Gastroesophageal sphincter (tissue), 4 donors: ENCODE measurements around the gene ZBTB7A. TPM values are rescaled to one million over a fixed set of nuclear protein-coding genes. Genes with fewer than 3 reads are reported as not detected.

ENCODE experiments used
- ATAC-seq: fragments of 150-250 bp; one replicate; pipeline ENCODE4 v1.9.1; 2016; ENCODE audit warnings: mild to moderate bottlenecking, moderate library complexity
- H3K27ac ChIP-seq, 4 donors: fragments of 200-600 bp; sonication (generic) in 3 of 4; 1 replicate in 3 of 4; 2 replicates in 1 of 4; pipeline ENCODE4 v1.5.1; 2016 to 2019
- H3K27me3 ChIP-seq: fragments of 200-600 bp; sonication (generic); one replicate; pipeline ENCODE4 v1.5.1; 2019
- H3K36me3 ChIP-seq, 2 donors: fragments of 200-600 bp; sonication (generic); one replicate each; pipeline ENCODE4 v1.5.1; 2019; ENCODE audit warnings: control low read depth in 1 of 2
- H3K4me1 ChIP-seq, 3 donors: fragments of 200-600 bp; sonication (generic); 1 replicate in 2 of 3; 2 replicates in 1 of 3; pipeline ENCODE4 v1.5.1; 2016 to 2019; ENCODE audit warnings: control low read depth in 2 of 3
- H3K4me3 ChIP-seq, 2 donors: fragments of 200-600 bp; sonication (generic); one replicate each; pipeline ENCODE4 v1.5.1; 2019; ENCODE audit warnings: mild to moderate bottlenecking in 1 of 2, moderate library complexity in 1 of 2
- H3K9me3 ChIP-seq, 3 donors: fragments of 200-600 bp; sonication (generic); one replicate each; pipeline ENCODE4 v1.5.1; 2017 to 2019; ENCODE audit warnings: control low read depth in 2 of 3
- EP300 ChIP-seq: sonication (generic); formaldehyde crosslinking; IDR thresholded peaks from one replicate; pipeline ENCODE4 v1.6.1; 2017; ENCODE audit warnings: antibody characterized with exemption, mild to moderate bottlenecking
- POLR2A ChIP-seq, 2 donors: fragments of 450-650 bp; IDR thresholded peaks; one replicate each; pipeline ENCODE4 v1.6.1; 2017; ENCODE audit warnings: antibody characterized with exemption in 2 of 2, mild to moderate bottlenecking in 2 of 2, moderate library complexity in 1 of 2
- POLR2AphosphoS5 ChIP-seq: sonication (generic); formaldehyde crosslinking; IDR thresholded peaks from one replicate; pipeline ENCODE4 v1.6.1; 2017; ENCODE audit warnings: antibody characterized with exemption
- WGBS, 2 donors: methylation state at CpG; one replicate each; pipeline ENCODE4 v1.1.5; 2018; ENCODE audit warnings: low coverage in 1 of 2; 5-methylcytosine and 5-hydroxymethylcytosine counted together
- total RNA-seq, 4 donors: library from RNA; depleted of rRNA; stranded (reverse); fragments of >200 nt; gene quantifications; one replicate each; pipeline ENCODE4 v1.1.0, GENCODE V29; 2016
- TF ChIP-seq, protein P1 (sequence below), 4 experiments: fragments of 200-600 bp in 2 of 4; fragments of 450-650 bp in 2 of 4; sonication (generic) in 1 of 4; IDR thresholded peaks; one replicate each; pipeline ENCODE4 v1.5.1; 2017 to 2019; ENCODE audit warnings: antibody characterized with exemption in 4 of 4, mild to moderate bottlenecking in 2 of 4, moderate library complexity in 2 of 4

The ZBTB7A gene
- total RNA-seq, 4 donors from 2014 or later: 65.6 to 122 (median 82.4) TPM

- peaks cover 0 to 93% of the 10 kb centered on the region in 2 donors for H3K36me3 ChIP-seq
Observed at GRCh38 chr19:4099041-4099764, 32.5 kb upstream of the ZBTB7A start.

GRCh38 chr19:4098493-4098892, 31.8 kb upstream of the ZBTB7A start:
- Histone ChIP-seq H3K36me3 (peaks cover 0 to 93% of the 10 kb centered on the region in 2 donors), H3K27ac (no peak overlapping the region), H3K4me1 (peaks cover 0 to 6% (median 0%) of the 10 kb centered on the region in 3 donors), H3K27me3 (no peaks in the 10 kb centered on the region), H3K4me3 (no peak overlapping the region), H3K9me3 (no peaks in the 10 kb centered on the region)
- 100% methylated on average over 2 of the region's 18 CpGs; no CpG with 5 or more reads in 1 of the 2 donors for WGBS, 2 donors
- ATAC-seq: no peak
- TF ChIP-seq, protein P1, sequence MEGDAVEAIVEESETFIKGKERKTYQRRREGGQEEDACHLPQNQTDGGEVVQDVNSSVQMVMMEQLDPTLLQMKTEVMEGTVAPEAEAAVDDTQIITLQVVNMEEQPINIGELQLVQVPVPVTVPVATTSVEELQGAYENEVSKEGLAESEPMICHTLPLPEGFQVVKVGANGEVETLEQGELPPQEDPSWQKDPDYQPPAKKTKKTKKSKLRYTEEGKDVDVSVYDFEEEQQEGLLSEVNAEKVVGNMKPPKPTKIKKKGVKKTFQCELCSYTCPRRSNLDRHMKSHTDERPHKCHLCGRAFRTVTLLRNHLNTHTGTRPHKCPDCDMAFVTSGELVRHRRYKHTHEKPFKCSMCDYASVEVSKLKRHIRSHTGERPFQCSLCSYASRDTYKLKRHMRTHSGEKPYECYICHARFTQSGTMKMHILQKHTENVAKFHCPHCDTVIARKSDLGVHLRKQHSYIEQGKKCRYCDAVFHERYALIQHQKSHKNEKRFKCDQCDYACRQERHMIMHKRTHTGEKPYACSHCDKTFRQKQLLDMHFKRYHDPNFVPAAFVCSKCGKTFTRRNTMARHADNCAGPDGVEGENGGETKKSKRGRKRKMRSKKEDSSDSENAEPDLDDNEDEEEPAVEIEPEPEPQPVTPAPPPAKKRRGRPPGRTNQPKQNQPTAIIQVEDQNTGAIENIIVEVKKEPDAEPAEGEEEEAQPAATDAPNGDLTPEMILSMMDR (IDR thresholded peaks at IDR 0.05): no peak
- TF ChIP-seq POLR2AphosphoS5: no peak

More at GRCh38 chr19:4099041-4099764, 32.5 kb upstream of the ZBTB7A start:
- TF ChIP-seq EP300 (no peak), POLR2A (IDR thresholded peaks at IDR 0.05) (no peak), POLR2AphosphoS5 (no peak)
- TF ChIP-seq, protein P1 (IDR thresholded peaks at IDR 0.05): no peak
- H3K9me3 ChIP-seq: no peaks in the 10 kb centered on the region
- ATAC-seq: no peak
- H3K4me1 ChIP-seq: peaks cover 0 to 6% (median 0%) of the 10 kb centered on the region in 3 donors
- no peaks in the 10 kb centered on the region for H3K27me3 ChIP-seq
- WGBS, 2 donors: 20% methylated on average over 1 of the region's 38 CpGs; no CpG with 5 or more reads in 1 of the 2 donors
- no peak overlapping the region for H3K4me3 ChIP-seq
- H3K27ac ChIP-seq: no peak overlapping the region

GRCh38 chr19:4097501-4097900, 30.8 kb upstream of the ZBTB7A start:
- WGBS, 2 donors: 58% methylated on average over 11 of the region's 11 CpGs; no CpG with 5 or more reads in 1 of the 2 donors
- peak overlapping the region in 2 of 4 donors; percentile 17 to 43 for H3K27ac ChIP-seq
- peak; percentile 35 for ATAC-seq

GRCh38 chr19:4096049-4096892, 29.6 kb upstream of the ZBTB7A start:
- no peaks in the 10 kb centered on the region for H3K9me3 ChIP-seq
- 90% methylated on average over 4 of the region's 31 CpGs; no CpG with 5 or more reads in 1 of the 2 donors for WGBS, 2 donors
- ATAC-seq: no peak
- no peaks in the 10 kb centered on the region for H3K27me3 ChIP-seq
- H3K4me1 ChIP-seq: peaks cover 0 to 6% (median 0%) of the 10 kb centered on the region in 3 donors
- TF ChIP-seq POLR2AphosphoS5 (no peak), POLR2A (IDR thresholded peaks at IDR 0.05) (no peak), EP300 (no peak)
- TF ChIP-seq, protein P1 (IDR thresholded peaks at IDR 0.05): no peak
- no peak overlapping the region for H3K4me3 ChIP-seq
- peaks cover 0 to 93% of the 10 kb centered on the region in 2 donors for H3K36me3 ChIP-seq
- no peak overlapping the region for H3K27ac ChIP-seq

More at GRCh38 chr19:4097501-4097900, 30.8 kb upstream of the ZBTB7A start:
- Histone ChIP-seq H3K36me3 (peaks cover 0 to 93% of the 10 kb centered on the region in 2 donors), H3K4me3 (no peak overlapping the region), H3K9me3 (no peaks in the 10 kb centered on the region), H3K27me3 (no peaks in the 10 kb centered on the region), H3K4me1 (peaks cover 0 to 6% (median 0%) of the 10 kb centered on the region in 3 donors)
- no peak for TF ChIP-seq EP300

- no CpG with 5 or more reads among the region's 12 CpGs for WGBS, 2 donors
- Histone ChIP-seq H3K27ac (no peak overlapping the region), H3K9me3 (no peaks in the 10 kb centered on the region), H3K4me3 (no peak overlapping the region), H3K36me3 (peaks cover 0 to 93% of the 10 kb centered on the region in 2 donors), H3K4me1 (peaks cover 0 to 6% (median 0%) of the 10 kb centered on the region in 3 donors), H3K27me3 (no peaks in the 10 kb centered on the region)
- TF ChIP-seq POLR2A (IDR thresholded peaks at IDR 0.05) (no peak), EP300 (no peak), POLR2AphosphoS5 (no peak)
- TF ChIP-seq, protein P1 (IDR thresholded peaks at IDR 0.05): no peak
- no peak for ATAC-seq
Observed at GRCh38 chr19:4095488-4095844, 28.8 kb upstream of the ZBTB7A start.
